Mesendoderm (in vitro differentiated cells): ENCODE data around the gene SELPLG.

Source experiments
- DNase-seq: peaks from one replicate; pipeline ENCODE4 v3.0.0; 2013
- H2AK5ac ChIP-seq: 2 replicates; pipeline ENCODE4 v1.6.1; 2013; ENCODE audit warnings: low read length, inconsistent platforms
- H2BK120ac ChIP-seq: 2 replicates; pipeline ENCODE4 v1.6.1; 2013; ENCODE audit warnings: low read depth, mild to moderate bottlenecking, low read length, moderate library complexity, mixed read lengths
- H2BK15ac ChIP-seq: replicated peaks from 2 replicates; pipeline ENCODE4 v1.6.1; 2013; ENCODE audit warnings: low read depth, mild to moderate bottlenecking, moderate library complexity
- H2BK5ac ChIP-seq: 2 replicates; pipeline ENCODE4 v1.6.1; 2013; ENCODE audit warnings: low read length, inconsistent platforms
- H3K18ac ChIP-seq: 2 replicates; pipeline ENCODE4 v1.6.1; 2013; ENCODE audit warnings: mild to moderate bottlenecking, low read length, mixed read lengths
- H3K23ac ChIP-seq: one replicate; pipeline ENCODE4 v1.6.1; 2013; ENCODE audit warnings: low read length
- H3K27ac ChIP-seq: 2 replicates; pipeline ENCODE4 v1.5.1; 2013; ENCODE audit warnings: low read depth, mild to moderate bottlenecking, inconsistent platforms, low read length, moderate library complexity
- H3K27me3 ChIP-seq: 2 replicates; pipeline ENCODE4 v1.6.1; 2013; ENCODE audit warnings: low read length, control low read depth, mild to moderate bottlenecking, inconsistent platforms; ENCODE audit not compliant: insufficient read depth, poor library complexity
- H3K36me3 ChIP-seq: 2 replicates; pipeline ENCODE4 v1.6.1; 2013; ENCODE audit warnings: low read length, inconsistent platforms; ENCODE audit not compliant: control insufficient read depth, insufficient read depth
- H3K4ac ChIP-seq: one replicate; pipeline ENCODE4 v1.6.1; 2013; ENCODE audit warnings: low read depth, mild to moderate bottlenecking, low read length, moderate library complexity
- H3K4me1 ChIP-seq: 2 replicates; pipeline ENCODE4 v1.6.1; 2013; ENCODE audit warnings: low read depth, low read length, inconsistent platforms; ENCODE audit not compliant: control insufficient read depth
- H3K4me2 ChIP-seq: 2 replicates; pipeline ENCODE4 v1.6.1; 2013; ENCODE audit warnings: low read length
- H3K4me3 ChIP-seq: 2 replicates; pipeline ENCODE4 v1.5.1; 2013; ENCODE audit warnings: mild to moderate bottlenecking, low read length
- H3K56ac ChIP-seq: one replicate; pipeline ENCODE4 v1.6.1; 2013; ENCODE audit warnings: low read length
- H3K79me1 ChIP-seq: 2 replicates; pipeline ENCODE4 v1.6.1; 2013; ENCODE audit warnings: low read length, inconsistent platforms
- H3K79me2 ChIP-seq: 2 replicates; pipeline ENCODE4 v1.6.1; 2013; ENCODE audit warnings: mild to moderate bottlenecking, low read length; ENCODE audit not compliant: control insufficient read depth, insufficient read depth
- H3K9ac ChIP-seq: 2 replicates; pipeline ENCODE4 v1.6.1; 2013; ENCODE audit warnings: low read length, inconsistent platforms
- H4K5ac ChIP-seq: one replicate; pipeline ENCODE4 v1.6.1; 2013; ENCODE audit warnings: low read length
- H4K8ac ChIP-seq: one replicate; pipeline ENCODE4 v1.6.1; 2013; ENCODE audit warnings: low read depth, mild to moderate bottlenecking, control low read depth, low read length, moderate library complexity
- WGBS: extraction: QIAGEN DNeasy Blood & Tissue Kit; methylation state at CpG from one replicate; pipeline ENCODE4 v1.1.7; 2013; ENCODE audit warnings: low lambda C conversion rate, missing lambda C conversion rate; ENCODE audit not compliant: insufficient coverage; ENCODE audit errors: extremely low coverage; 5-methylcytosine and 5-hydroxymethylcytosine counted together

The SELPLG gene

GRCh38 chr12:108642899-108643654 lies 9.4 kb upstream of the SELPLG start:
- Histone ChIP-seq H4K5ac (no peak overlapping the region), H3K56ac (no peak overlapping the region), H3K36me3 (peaks cover 1% of the 10 kb centered on the region), H3K18ac (no peak overlapping the region), H3K4me2 (no peak overlapping the region), H3K27me3 (no peaks in the 10 kb centered on the region), H3K9ac (no peak overlapping the region), H3K4me1 (peaks cover 5% of the 10 kb centered on the region), H2BK5ac (no peak overlapping the region), H4K8ac (no peak overlapping the region), H3K27ac (no peak overlapping the region), H3K79me2 (no peaks in the 10 kb centered on the region), H3K79me1 (no peaks in the 10 kb centered on the region), H2BK15ac (no peak overlapping the region), H3K4ac (no peak overlapping the region), H3K23ac (no peak overlapping the region), H2AK5ac (no peak overlapping the region), H2BK120ac (no peak overlapping the region), H3K4me3 (no peak overlapping the region)
- whole genome bisulfite sequencing, result no CpG with 5 or more reads among the region's 1 CpG
- DNase-seq, result no peak

GRCh38 chr12:108642269-108642870 lies 8.7 kb upstream of the SELPLG start:
- DNase-seq, result no peak
- WGBS, result no CpG with 5 or more reads among the region's 16 CpGs
- no peak overlapping the region for H3K9ac ChIP-seq

GRCh38 chr12:108641446-108642268 lies 8.0 kb upstream of the SELPLG start:
- H3K79me2 ChIP-seq, result no peaks in the 10 kb centered on the region
- H3K4me3 ChIP-seq, result no peak overlapping the region
- H3K18ac ChIP-seq, result no peak overlapping the region
- peaks cover 6% of the 10 kb centered on the region for H3K4me1 ChIP-seq
- H3K4ac ChIP-seq, result no peak overlapping the region
- WGBS, result no CpG with 5 or more reads among the region's 9 CpGs
- H2BK5ac ChIP-seq, result no peak overlapping the region
- no peak overlapping the region for H2BK15ac ChIP-seq
- H3K27me3 ChIP-seq, result no peaks in the 10 kb centered on the region
- no peak overlapping the region for H3K23ac ChIP-seq
- no peak overlapping the region for H4K8ac ChIP-seq
- H2AK5ac ChIP-seq, result no peak overlapping the region
- no peaks in the 10 kb centered on the region for H3K79me1 ChIP-seq
- no peak overlapping the region for H3K27ac ChIP-seq
- H4K5ac ChIP-seq, result no peak overlapping the region
- no peak overlapping the region for H3K9ac ChIP-seq
- H2BK120ac ChIP-seq, result no peak overlapping the region
- H3K4me2 ChIP-seq, result no peak overlapping the region
- H3K56ac ChIP-seq, result no peak overlapping the region
- peaks cover 1% of the 10 kb centered on the region for H3K36me3 ChIP-seq
- no peak for DNase-seq

More at GRCh38 chr12:108642269-108642870, 8.7 kb upstream of the SELPLG start:
- H2BK15ac ChIP-seq, result no peak overlapping the region
- H3K23ac ChIP-seq, result no peak overlapping the region
- H2AK5ac ChIP-seq, result no peak overlapping the region
- H2BK5ac ChIP-seq, result no peak overlapping the region
- H3K4me2 ChIP-seq, result no peak overlapping the region
- no peak overlapping the region for H2BK120ac ChIP-seq
- no peak overlapping the region for H3K56ac ChIP-seq
- no peaks in the 10 kb centered on the region for H3K27me3 ChIP-seq
- H3K79me2 ChIP-seq, result no peaks in the 10 kb centered on the region
- H3K36me3 ChIP-seq, result peaks cover 1% of the 10 kb centered on the region
- H4K5ac ChIP-seq, result no peak overlapping the region
- no peak overlapping the region for H3K18ac ChIP-seq
- no peaks in the 10 kb centered on the region for H3K79me1 ChIP-seq
- no peak overlapping the region for H3K4ac ChIP-seq
- no peak overlapping the region for H3K4me3 ChIP-seq
- H3K4me1 ChIP-seq, result peaks cover 6% of the 10 kb centered on the region
- no peak overlapping the region for H3K27ac ChIP-seq
- H4K8ac ChIP-seq, result no peak overlapping the region

- DNase-seq, result no peak
- Histone ChIP-seq H3K27ac (no peak overlapping the region), H3K36me3 (peaks cover 1% of the 10 kb centered on the region)
Observed at GRCh38 chr12:108640802-108641445, 7.2 kb upstream of the SELPLG start.

GRCh38 chr12:108638997-108639822 lies 5.5 kb upstream of the SELPLG start:
- Histone ChIP-seq H3K4me1 (peaks cover 6% of the 10 kb centered on the region), H3K56ac (no peak overlapping the region), H3K18ac (no peak overlapping the region), H3K4ac (no peak overlapping the region), H3K9ac (no peak overlapping the region), H3K79me2 (no peaks in the 10 kb centered on the region), H2BK15ac (no peak overlapping the region), H3K36me3 (no peaks in the 10 kb centered on the region), H2BK5ac (no peak overlapping the region), H3K4me2 (no peak overlapping the region), H3K23ac (no peak overlapping the region), H4K8ac (no peak overlapping the region), H2BK120ac (no peak overlapping the region), H4K5ac (no peak overlapping the region), H3K27ac (peak overlapping the region; percentile 48), H2AK5ac (no peak overlapping the region), H3K27me3 (no peaks in the 10 kb centered on the region), H3K4me3 (no peak overlapping the region), H3K79me1 (no peaks in the 10 kb centered on the region)
- DNase-seq, result no peak
- no CpG with 5 or more reads among the region's 11 CpGs for WGBS

More at GRCh38 chr12:108640802-108641445, 7.2 kb upstream of the SELPLG start:
- no peak overlapping the region for H3K23ac ChIP-seq
- no peak overlapping the region for H3K4me2 ChIP-seq
- H3K9ac ChIP-seq, result no peak overlapping the region
- H3K4ac ChIP-seq, result no peak overlapping the region
- no peak overlapping the region for H3K56ac ChIP-seq
- peaks cover 6% of the 10 kb centered on the region for H3K4me1 ChIP-seq
- H2BK5ac ChIP-seq, result no peak overlapping the region
- no peak overlapping the region for H4K8ac ChIP-seq
- no peaks in the 10 kb centered on the region for H3K79me1 ChIP-seq
- H3K79me2 ChIP-seq, result no peaks in the 10 kb centered on the region
- no peaks in the 10 kb centered on the region for H3K27me3 ChIP-seq
- H2BK15ac ChIP-seq, result no peak overlapping the region
- no peak overlapping the region for H3K4me3 ChIP-seq
- no CpG with 5 or more reads among the region's 10 CpGs for WGBS
- no peak overlapping the region for H2AK5ac ChIP-seq
- H4K5ac ChIP-seq, result no peak overlapping the region
- H2BK120ac ChIP-seq, result no peak overlapping the region
- no peak overlapping the region for H3K18ac ChIP-seq
